OCI-LY3 (cell line): ENCODE data around the gene TYMP.
"Not testable (repeated sequence)": the region's sequence is repeated elsewhere in the genome, so short reads cannot be mapped to it uniquely, and the experiment has no call there.

Source experiments
- H2AFZ ChIP-seq: fragments of 200-600, 300-600 bp; shearing (Covaris generic); 2 replicates; pipeline ENCODE4 v1.6.0; 2014; ENCODE audit warnings: antibody characterized with exemption, low read depth, low read length
- H3K27ac ChIP-seq: fragments of 200-600, 300-600 bp; sonication (generic); 2 replicates; pipeline ENCODE4 v1.5.1; 2014; ENCODE audit warnings: mild to moderate bottlenecking, low read length, moderate library complexity, mixed read lengths
- H3K27me3 ChIP-seq: fragments of 200-600, 300-600 bp; sonication (generic); 2 replicates; pipeline ENCODE4 v1.6.1; 2014; ENCODE audit warnings: low read depth, low read length, mixed read lengths
- H3K36me3 ChIP-seq: fragments of 200-600, 300-600 bp; sonication (generic); replicated peaks from 2 replicates; pipeline ENCODE3; 2014; ENCODE audit warnings: low read depth, low read length, mixed read lengths
- H3K4me1 ChIP-seq: fragments of 300-600, 200-600 bp; sonication (generic); 2 replicates; pipeline ENCODE4 v1.6.1; 2014; ENCODE audit warnings: low read length, mixed read lengths
- H3K4me2 ChIP-seq: fragments of 200-600, 300-600 bp; sonication (generic); 2 replicates; pipeline ENCODE4 v1.6.1; 2014; ENCODE audit warnings: low read length, mixed read lengths
- H3K4me3 ChIP-seq: fragments of 300-600, 200-600 bp; sonication (generic); 2 replicates; pipeline ENCODE4 v1.5.1; 2014; ENCODE audit warnings: antibody characterized with exemption, mild to moderate bottlenecking, low read length, moderate library complexity
- H3K79me2 ChIP-seq: fragments of 300-600, 200-600 bp; shearing (Covaris generic); 2 replicates; pipeline ENCODE4 v1.6.1; 2014; ENCODE audit warnings: mild to moderate bottlenecking, low read length, mixed read lengths
- H3K9ac ChIP-seq: fragments of 300-600, 200-600 bp; shearing (Covaris generic); 2 replicates; pipeline ENCODE4 v1.6.0; 2014; ENCODE audit warnings: mild to moderate bottlenecking, low read length, moderate library complexity
- H3K9me3 ChIP-seq: fragments of 200-600, 300-600 bp; shearing (Covaris generic); 2 replicates; pipeline ENCODE4 v1.6.1; 2014; ENCODE audit warnings: low read length, mixed read lengths; ENCODE audit not compliant: insufficient read depth
- H4K20me1 ChIP-seq: fragments of 200-600, 300-600 bp; sonication (generic); 2 replicates; pipeline ENCODE4 v1.6.1; 2016; ENCODE audit warnings: low read length, mixed read lengths; ENCODE audit not compliant: insufficient read depth
- EZH2phosphoT487 ChIP-seq: fragments of 200-600 bp; shearing (Covaris generic); IDR thresholded peaks from 2 replicates; pipeline ENCODE4 v1.6.1; 2018; ENCODE audit warnings: antibody characterized with exemption, mixed run types, low read depth
- TF ChIP-seq, protein P1 (sequence below): fragments of 200-600, 300-600 bp; sonication (generic); IDR thresholded peaks from 2 replicates; pipeline ENCODE4 v1.5.1; 2014; ENCODE audit warnings: antibody characterized with exemption, low read length, low read depth

TYMP gene

DNA sequence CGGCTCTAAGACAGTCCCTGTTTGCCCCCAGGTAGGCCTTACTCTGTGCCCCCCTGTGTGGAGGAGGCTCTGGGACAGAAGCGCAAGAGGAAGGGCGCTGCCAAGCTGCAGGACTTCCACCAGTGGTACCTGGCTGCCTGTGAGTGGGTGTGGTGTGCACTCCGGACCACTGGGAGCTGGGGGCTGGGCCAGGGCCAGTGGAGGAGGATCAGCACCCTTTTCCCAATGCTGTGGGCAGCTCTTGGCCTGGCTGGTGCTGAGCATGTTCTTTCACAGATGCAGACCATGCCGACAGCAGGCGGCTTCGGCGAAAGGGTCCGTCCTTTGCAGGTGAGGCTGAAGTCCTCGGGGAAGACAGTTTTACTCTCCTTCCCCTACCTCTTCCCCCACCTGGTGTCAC, 8.1 kb downstream of the TYMP start:
- Histone ChIP-seq H3K27ac (no peak overlapping the region), H3K4me3 (no peak overlapping the region), H3K9ac (no peak overlapping the region), H2AFZ (no peak overlapping the region), H4K20me1 (peaks cover 6% of the 10 kb centered on the region), H3K36me3 (peaks cover 4% of the 10 kb centered on the region), H3K79me2 (peaks cover 18% of the 10 kb centered on the region), H3K4me2 (no peak overlapping the region), H3K9me3 (no peaks in the 10 kb centered on the region), H3K4me1 (peaks cover 8% of the 10 kb centered on the region), H3K27me3 (no peaks in the 10 kb centered on the region)
- TF ChIP-seq EZH2phosphoT487, result no peak
- TF ChIP-seq, protein P1, sequence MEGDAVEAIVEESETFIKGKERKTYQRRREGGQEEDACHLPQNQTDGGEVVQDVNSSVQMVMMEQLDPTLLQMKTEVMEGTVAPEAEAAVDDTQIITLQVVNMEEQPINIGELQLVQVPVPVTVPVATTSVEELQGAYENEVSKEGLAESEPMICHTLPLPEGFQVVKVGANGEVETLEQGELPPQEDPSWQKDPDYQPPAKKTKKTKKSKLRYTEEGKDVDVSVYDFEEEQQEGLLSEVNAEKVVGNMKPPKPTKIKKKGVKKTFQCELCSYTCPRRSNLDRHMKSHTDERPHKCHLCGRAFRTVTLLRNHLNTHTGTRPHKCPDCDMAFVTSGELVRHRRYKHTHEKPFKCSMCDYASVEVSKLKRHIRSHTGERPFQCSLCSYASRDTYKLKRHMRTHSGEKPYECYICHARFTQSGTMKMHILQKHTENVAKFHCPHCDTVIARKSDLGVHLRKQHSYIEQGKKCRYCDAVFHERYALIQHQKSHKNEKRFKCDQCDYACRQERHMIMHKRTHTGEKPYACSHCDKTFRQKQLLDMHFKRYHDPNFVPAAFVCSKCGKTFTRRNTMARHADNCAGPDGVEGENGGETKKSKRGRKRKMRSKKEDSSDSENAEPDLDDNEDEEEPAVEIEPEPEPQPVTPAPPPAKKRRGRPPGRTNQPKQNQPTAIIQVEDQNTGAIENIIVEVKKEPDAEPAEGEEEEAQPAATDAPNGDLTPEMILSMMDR, result no peak

DNA sequence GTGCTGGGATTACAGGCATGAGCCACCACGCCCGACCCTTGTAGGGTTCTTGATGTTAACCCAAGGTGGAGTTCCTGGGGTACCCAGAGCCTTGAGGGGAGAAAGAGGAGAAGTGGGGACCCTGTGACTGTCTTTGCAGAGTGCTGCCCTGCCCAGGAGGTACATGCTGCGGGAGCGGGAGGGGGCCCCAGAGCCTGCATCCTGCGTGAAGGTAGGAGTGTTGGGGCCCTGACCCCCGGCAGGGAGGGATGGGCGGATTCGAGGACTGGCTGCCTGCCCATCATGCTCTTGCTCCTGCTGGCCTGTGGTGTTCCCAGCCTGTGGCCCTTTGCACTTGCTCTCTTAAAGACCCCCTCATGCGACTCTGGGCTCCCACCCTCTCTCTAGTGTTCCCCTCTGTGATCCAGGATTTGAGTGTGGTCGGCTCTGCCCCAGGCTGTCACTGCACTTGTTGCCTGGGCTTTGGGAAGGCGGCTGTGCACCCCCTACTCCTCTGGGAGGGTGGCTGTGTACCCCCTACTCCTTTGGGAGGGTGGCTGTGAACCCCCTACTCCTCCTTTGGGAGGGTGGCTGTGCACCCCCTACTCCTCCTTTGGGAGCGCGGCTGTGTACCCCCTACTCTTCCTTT, 8.9 kb downstream of the TYMP start:
- Histone ChIP-seq H3K27me3 (no peaks in the 10 kb centered on the region), H3K9ac (no peak overlapping the region), H4K20me1 (peaks cover 6% of the 10 kb centered on the region), H3K27ac (no peak overlapping the region), H3K4me1 (peaks cover 8% of the 10 kb centered on the region), H3K4me3 (no peak overlapping the region), H3K9me3 (no peaks in the 10 kb centered on the region), H2AFZ (no peak overlapping the region), H3K79me2 (peaks cover 21% of the 10 kb centered on the region), H3K4me2 (no peak overlapping the region), H3K36me3 (peaks cover 4% of the 10 kb centered on the region)
- TF ChIP-seq, protein P1, result no peak
- TF ChIP-seq EZH2phosphoT487, result no peak

DNA sequence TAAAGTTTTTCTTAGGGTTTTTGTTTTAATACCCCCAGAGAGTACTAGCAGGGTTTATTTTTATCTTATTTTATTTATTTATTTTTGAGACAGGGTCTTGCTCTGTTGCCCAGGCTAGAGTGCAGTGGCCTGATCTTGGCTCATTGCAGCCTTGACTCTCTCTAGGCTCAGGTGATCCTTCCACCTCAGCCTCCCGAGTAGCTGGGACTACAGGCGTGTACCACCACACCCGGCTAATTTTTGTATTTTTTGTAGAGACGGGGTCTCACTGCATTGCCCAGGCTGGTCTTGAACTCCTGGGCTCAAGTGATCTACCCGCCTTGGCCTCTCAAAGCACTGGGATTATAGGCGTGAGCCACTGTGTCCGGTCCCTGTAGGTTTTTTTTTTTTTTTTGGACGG, 9.6 kb downstream of the TYMP start:
- H3K79me2 ChIP-seq, result peaks cover 23% of the 10 kb centered on the region
- not testable (repeated sequence) for H4K20me1 ChIP-seq, H3K27me3 ChIP-seq, H2AFZ ChIP-seq, H3K4me1 ChIP-seq, H3K4me3 ChIP-seq, H3K4me2 ChIP-seq, H3K9me3 ChIP-seq, H3K27ac ChIP-seq, H3K36me3 ChIP-seq, H3K9ac ChIP-seq

DNA sequence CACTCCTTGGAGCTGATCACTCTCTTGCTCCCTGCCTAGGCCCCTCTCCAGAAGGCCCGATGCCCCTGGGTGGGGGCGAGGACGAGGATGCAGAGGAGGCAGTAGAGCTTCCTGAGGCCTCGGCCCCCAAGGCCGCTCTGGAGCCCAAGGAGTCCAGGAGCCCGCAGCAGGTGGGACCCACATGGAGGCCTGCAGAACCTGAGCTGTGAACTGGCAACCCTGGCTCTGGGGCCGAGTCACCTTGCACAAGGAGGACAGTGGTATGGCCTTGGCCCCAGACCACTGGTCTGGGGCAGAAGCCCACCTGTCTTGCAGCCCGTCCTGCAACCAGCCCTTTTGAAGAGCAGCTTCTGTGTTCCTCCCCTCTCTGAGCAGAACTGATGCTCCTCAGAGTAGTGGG, 10.7 kb downstream of the TYMP start:
- TF ChIP-seq, protein P1, result no peak
- no peak for TF ChIP-seq EZH2phosphoT487
- Histone ChIP-seq H3K27me3 (no peaks in the 10 kb centered on the region), H3K4me1 (peaks cover 2% of the 10 kb centered on the region), H3K9me3 (no peaks in the 10 kb centered on the region), H3K27ac (no peak overlapping the region), H2AFZ (no peak overlapping the region), H3K36me3 (no peaks in the 10 kb centered on the region), H3K4me2 (no peak overlapping the region), H4K20me1 (no peaks in the 10 kb centered on the region; the same call in 1 of the 2 replicates), H3K79me2 (peaks cover 21% of the 10 kb centered on the region), H3K9ac (no peak overlapping the region), H3K4me3 (no peak overlapping the region)
